K562 (cell line): ENCODE results near the gene CAMSAP2. TPM values are rescaled to one million over a fixed set of nuclear protein-coding genes. Genes with fewer than 3 reads are reported as not detected.

Source experiments
- ATAC-seq: fragments of 200-7000 bp; cut with Tn5 transposase; 3 replicates; pipeline ENCODE4 v1.9.1; 2020; ENCODE audit warnings: moderate library complexity
- BruUV-seq: library from RNA; stranded (reverse); fragments of 400-500 nt; replicated peaks from 2 replicates; lab custom pipeline; 2021; lab: Mats Ljungman, UMichigan
- CTCF ChIA-PET: fragments of 300-600 bp; formaldehyde crosslinking; extraction: SDS; loops from one replicate; lab custom pipeline; 2021; ENCODE audit warnings: low intra/inter-chr PET ratio; lab: Yijun Ruan, JAX
- POLR2A ChIA-PET: fragments of 300-600, 350-650 bp; sonication (Branson Sonifier 250); formaldehyde crosslinking; extraction: SDS; loops from one replicate; lab custom pipeline; 2021; ENCODE audit warnings: antibody characterized with exemption, inconsistent platforms; lab: Yijun Ruan, JAX
- DNase-seq, 4 experiments: peaks; one replicate each; pipeline versions ENCODE4 v3.0.0 to v3.0.0-alpha.2; 2011 to 2018; ENCODE audit warnings: low spot score in 3 of 4, mixed read lengths in 3 of 4; ENCODE audit errors: extremely low read depth in 1 of 4
- FAIRE-seq: peaks from 2 replicates; lab custom pipeline; 2011; peaks lifted over from hg19 to GRCh38; lab: Jason Lieb, UNC
- H2AFZ ChIP-seq: 2 replicates; pipeline ENCODE4 v1.6.0; 2011; ENCODE audit warnings: low read depth, low read length, control low read depth, inconsistent platforms
- H3K27ac ChIP-seq: fragments of 200-600 bp; 3 replicates; pipeline ENCODE4 v1.8.0; 2011; ENCODE audit warnings: low read depth, mild to moderate bottlenecking, control low read depth, inconsistent platforms, low read length, moderate library complexity, mixed read lengths; ENCODE audit errors: extremely low read depth
- H3K27me3 ChIP-seq, 2 experiments: fragments of 300-600 bp in 1 of 2; 2 replicates in 1 of 2; 3 replicates in 1 of 2; pipeline versions ENCODE4 v1.6.0 to v1.8.0; 2011; ENCODE audit warnings: inconsistent platforms in 2 of 2, low read length in 2 of 2, mild to moderate bottlenecking in 1 of 2, mixed read lengths in 1 of 2, moderate library complexity in 1 of 2; ENCODE audit not compliant: control insufficient read depth in 2 of 2, insufficient read depth in 2 of 2
- H3K36me3 ChIP-seq: fragments of 300-600 bp; 3 replicates; pipeline ENCODE4 v1.8.0; 2011; ENCODE audit warnings: mild to moderate bottlenecking, low read length, inconsistent platforms; ENCODE audit not compliant: control insufficient read depth, insufficient read depth
- H3K4me1 ChIP-seq, 2 experiments: fragments of 200-600 bp in 1 of 2; replicated peaks in 1 of 2; 2 replicates in 1 of 2; 3 replicates in 1 of 2; pipeline versions ENCODE4 v1.5.1 to v1.8.0; 2011; ENCODE audit warnings: inconsistent platforms in 2 of 2, low read length in 2 of 2, mild to moderate bottlenecking in 1 of 2, mixed read lengths in 1 of 2, moderate library complexity in 1 of 2; ENCODE audit not compliant: control insufficient read depth in 2 of 2, insufficient read depth in 2 of 2
- H3K4me2 ChIP-seq: 2 replicates; pipeline ENCODE4 v1.6.1; 2011; ENCODE audit warnings: low read length, control low read depth, inconsistent platforms, mixed read lengths; ENCODE audit not compliant: insufficient read depth
- H3K4me3 ChIP-seq: fragments of 200-600 bp; sonication (generic), shearing (Covaris generic); 2 replicates; pipeline ENCODE4 v1.5.1; 2016; ENCODE audit warnings: control low read depth, inconsistent platforms
- H3K79me2 ChIP-seq: fragments of 200-600 bp; 3 replicates; pipeline ENCODE4 v1.8.0; 2011; ENCODE audit warnings: low read length, inconsistent platforms; ENCODE audit not compliant: control insufficient read depth, insufficient read depth
- H3K9ac ChIP-seq, 2 experiments: 2 replicates each; pipeline versions ENCODE4 v1.6.0 to v1.6.1; 2011; ENCODE audit warnings: low read depth in 2 of 2, low read length in 2 of 2, control low read depth in 1 of 2, inconsistent platforms in 1 of 2, mild to moderate bottlenecking in 1 of 2, mixed read lengths in 1 of 2; ENCODE audit not compliant: insufficient read depth in 1 of 2
- H3K9me1 ChIP-seq: one replicate; pipeline ENCODE4 v1.6.0; 2011; ENCODE audit warnings: inconsistent platforms, mild to moderate bottlenecking, low read length, moderate library complexity; ENCODE audit not compliant: control insufficient read depth, insufficient read depth
- H3K9me3 ChIP-seq: replicated peaks from 2 replicates; pipeline ENCODE4 v1.5.1; 2011; ENCODE audit warnings: low read depth, low read length, inconsistent platforms; ENCODE audit not compliant: control insufficient read depth, insufficient read depth
- H4K20me1 ChIP-seq: replicated peaks from 2 replicates; pipeline ENCODE4 v1.6.1; 2011; ENCODE audit warnings: low read length, inconsistent platforms, mixed read lengths; ENCODE audit not compliant: control insufficient read depth, insufficient read depth
- ATF7 ChIP-seq: fragments of 450-650 bp; IDR thresholded peaks from 2 replicates; pipeline ENCODE4 v1.7.1; 2014; ENCODE audit warnings: mild to moderate bottlenecking, moderate library complexity
- BCOR ChIP-seq: fragments of 450-650 bp; IDR thresholded peaks from 2 replicates; pipeline ENCODE4 v1.6.1; 2016
- BMI1 ChIP-seq: fragments of 150-350 bp; IDR thresholded peaks from 2 replicates; pipeline ENCODE4 v1.6.1; 2014; ENCODE audit warnings: low read length
- DLX4 ChIP-seq: fragments of 250-450 bp; sonication (Bioruptor Pico); IDR thresholded peaks from 2 replicates; pipeline ENCODE4 v1.6.1; 2021; ENCODE audit warnings: mild to moderate bottlenecking
- DPF2 ChIP-seq: fragments of 450-650 bp; IDR thresholded peaks from 2 replicates; pipeline ENCODE4 v1.6.1; 2016
- HES1 ChIP-seq: fragments of 450-650 bp; IDR thresholded peaks from 2 replicates; pipeline ENCODE4 v1.6.1; 2016; ENCODE audit warnings: low read depth, mild to moderate bottlenecking, moderate library complexity
- NFIC ChIP-seq: fragments of 450-650 bp; IDR thresholded peaks from 2 replicates; pipeline ENCODE4 v1.6.1; 2017; ENCODE audit warnings: mild to moderate bottlenecking, inconsistent platforms
- RFX1 ChIP-seq: fragments of 450-650 bp; IDR thresholded peaks from 2 replicates; pipeline ENCODE4 v1.6.1; 2016; ENCODE audit warnings: mild to moderate bottlenecking, moderate library complexity
- ZNF121 ChIP-seq: sonication (generic); formaldehyde crosslinking; conservative IDR thresholded peaks from 2 replicates; pipeline ENCODE4 v1.8.0; 2022; ENCODE audit warnings: missing genetic modification reagents
- ZNF133 ChIP-seq: fragments of 250-450 bp; sonication (Bioruptor Pico); IDR thresholded peaks from 2 replicates; pipeline ENCODE4 v1.4.0; 2020; ENCODE audit warnings: mild to moderate bottlenecking
- ZNF274 ChIP-seq: IDR thresholded peaks from 2 replicates; pipeline ENCODE4 v1.6.1; 2011; ENCODE audit warnings: low read depth, mild to moderate bottlenecking, low read length, moderate library complexity, borderline replicate concordance
- ZNF507 ChIP-seq: conservative IDR thresholded peaks from 2 replicates; pipeline ENCODE4 v1.6.1; 2017; ENCODE audit warnings: missing genetic modification characterization, missing compliant biosample characterization
- ZNF655 ChIP-seq: fragments of 250-450 bp; sonication (Bioruptor Pico); IDR thresholded peaks from 2 replicates; pipeline ENCODE4 v1.5.0; 2021
- WGBS: fragments of 100-300 bp; shearing (Covaris generic); methylation state at CpG from one replicate; pipeline ENCODE4 v1.1.6; 2016; ENCODE audit warnings: low coverage, mixed read lengths; ENCODE audit not compliant: insufficient coverage; ENCODE audit errors: missing lambda C conversion rate; 5-methylcytosine and 5-hydroxymethylcytosine counted together
- in situ Hi-C: fragments of 300-500 bp; cut with MboI; formaldehyde crosslinking; loops from 4 replicates; pipeline ENCODE4 v1.15.0; 2018; ENCODE audit warnings: inconsistent platforms, mixed read lengths
- intact Hi-C: fragments of 100-400 bp; cut with micrococcal nuclease; formaldehyde crosslinking; loops from 2 replicates; pipeline ENCODE4 v1.14.2; 2022
- polyA plus RNA-seq, 8 experiments: library from polyadenylated mRNA; depleted of rRNA in 4 of 8; stranded (reverse) in 5 of 8; unstranded in 3 of 8; fragments of >200 nt; fragmentation: Nextera tagmentation in 2 of 8; fragmentation: Illumina TruSeq in 1 of 8; extraction: Ambion mirVana in 2 of 8; extraction: Trizol in 1 of 8; gene quantifications; 2 replicates each; pipeline versions ENCODE4 v1.2.1 to v1.2.3, GENCODE V29; 2011 to 2014; ENCODE audit warnings: inconsistent platforms in 1 of 8, missing spikeins in 1 of 8
- total RNA-seq, 7 experiments: library from RNA; depleted of rRNA in 6 of 7; stranded (reverse); fragments of >200 nt in 6 of 7; fragmentation: Illumina TruSeq in 2 of 7; extraction: Trizol in 2 of 7; gene quantifications; 2 replicates each; pipeline versions ENCODE4 v1.2.1 to v1.2.3, GENCODE V29; 2011 to 2021; ENCODE audit warnings: low replicate concordance in 1 of 7
- TF ChIP-seq, protein P1 (sequence below): fragments of 250-450 bp; sonication (Bioruptor Pico); IDR thresholded peaks from 2 replicates; pipeline ENCODE4 v1.5.0; 2021
- TF ChIP-seq, protein P2 (sequence below): fragments of 200-800 bp; sonication (Bioruptor generic); IDR thresholded peaks from 2 replicates; pipeline ENCODE4 v1.6.1; 2016; ENCODE audit warnings: missing genetic modification characterization, missing compliant biosample characterization

Gene CAMSAP2
- total and polyA plus RNA-seq, 9 of the 15 experiments (the other 6 are each of a cell fraction or from before 2014, with no cell fraction given): 1.4 to 7.5 (median 2.7) TPM

- TF ChIP-seq, protein P1, sequence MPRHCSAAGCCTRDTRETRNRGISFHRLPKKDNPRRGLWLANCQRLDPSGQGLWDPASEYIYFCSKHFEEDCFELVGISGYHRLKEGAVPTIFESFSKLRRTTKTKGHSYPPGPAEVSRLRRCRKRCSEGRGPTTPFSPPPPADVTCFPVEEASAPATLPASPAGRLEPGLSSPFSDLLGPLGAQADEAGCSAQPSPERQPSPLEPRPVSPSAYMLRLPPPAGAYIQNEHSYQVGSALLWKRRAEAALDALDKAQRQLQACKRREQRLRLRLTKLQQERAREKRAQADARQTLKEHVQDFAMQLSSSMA (CRISPR knock-in tag): no peak
- TF ChIP-seq NFIC (no peak), ZNF655 (CRISPR knock-in tag) (no peak)
Measured at GRCh38 chr1:200753650-200754198, 15.0 kb downstream of the CAMSAP2 start (continued).

GRCh38 chr1:200755456-200755855 lies 16.8 kb downstream of the CAMSAP2 start:
- BruUV-seq: no TSS peak
- in situ Hi-C loops: no loop called here
- FAIRE-seq (no peak), ATAC-seq (no peak), DNase-seq (no peak)
- intact Hi-C loops: no loop called here
- H3K9ac ChIP-seq: no peak overlapping the region
- no peaks in the 10 kb centered on the region for H3K36me3 ChIP-seq
- no peaks in the 10 kb centered on the region for H4K20me1 ChIP-seq
- no peaks in the 10 kb centered on the region for H3K4me1 ChIP-seq
- H3K9me1 ChIP-seq: no peaks in the 10 kb centered on the region
- CTCF ChIA-PET: no interaction called here
- no peaks in the 10 kb centered on the region for H3K9me3 ChIP-seq
- no peak overlapping the region for H3K4me2 ChIP-seq
- H3K79me2 ChIP-seq: no peaks in the 10 kb centered on the region
- no peak overlapping the region for H3K27ac ChIP-seq
- 73% methylated on average over 3 of the region's 3 CpGs for WGBS
- no peaks in the 10 kb centered on the region for H3K27me3 ChIP-seq
- POLR2A ChIA-PET: interaction anchor here (1.6 kb wide), 1 partner anchor 8 kb away, joined by 5 read pairs; no protein-coding TSS in a partner anchor
- H2AFZ ChIP-seq: no peak overlapping the region
- no peak overlapping the region for H3K4me3 ChIP-seq
- TF ChIP-seq ZNF274 (no peak), BMI1 (no peak), DPF2 (no peak), ATF7 (no peak), RFX1 (no peak), BCOR (no peak), ZNF121 (no peak), ZNF133 (CRISPR knock-in tag) (no peak), ZNF507 (tag) (no peak), DLX4 (no peak), HES1 (no peak)
- TF ChIP-seq, protein P2, sequence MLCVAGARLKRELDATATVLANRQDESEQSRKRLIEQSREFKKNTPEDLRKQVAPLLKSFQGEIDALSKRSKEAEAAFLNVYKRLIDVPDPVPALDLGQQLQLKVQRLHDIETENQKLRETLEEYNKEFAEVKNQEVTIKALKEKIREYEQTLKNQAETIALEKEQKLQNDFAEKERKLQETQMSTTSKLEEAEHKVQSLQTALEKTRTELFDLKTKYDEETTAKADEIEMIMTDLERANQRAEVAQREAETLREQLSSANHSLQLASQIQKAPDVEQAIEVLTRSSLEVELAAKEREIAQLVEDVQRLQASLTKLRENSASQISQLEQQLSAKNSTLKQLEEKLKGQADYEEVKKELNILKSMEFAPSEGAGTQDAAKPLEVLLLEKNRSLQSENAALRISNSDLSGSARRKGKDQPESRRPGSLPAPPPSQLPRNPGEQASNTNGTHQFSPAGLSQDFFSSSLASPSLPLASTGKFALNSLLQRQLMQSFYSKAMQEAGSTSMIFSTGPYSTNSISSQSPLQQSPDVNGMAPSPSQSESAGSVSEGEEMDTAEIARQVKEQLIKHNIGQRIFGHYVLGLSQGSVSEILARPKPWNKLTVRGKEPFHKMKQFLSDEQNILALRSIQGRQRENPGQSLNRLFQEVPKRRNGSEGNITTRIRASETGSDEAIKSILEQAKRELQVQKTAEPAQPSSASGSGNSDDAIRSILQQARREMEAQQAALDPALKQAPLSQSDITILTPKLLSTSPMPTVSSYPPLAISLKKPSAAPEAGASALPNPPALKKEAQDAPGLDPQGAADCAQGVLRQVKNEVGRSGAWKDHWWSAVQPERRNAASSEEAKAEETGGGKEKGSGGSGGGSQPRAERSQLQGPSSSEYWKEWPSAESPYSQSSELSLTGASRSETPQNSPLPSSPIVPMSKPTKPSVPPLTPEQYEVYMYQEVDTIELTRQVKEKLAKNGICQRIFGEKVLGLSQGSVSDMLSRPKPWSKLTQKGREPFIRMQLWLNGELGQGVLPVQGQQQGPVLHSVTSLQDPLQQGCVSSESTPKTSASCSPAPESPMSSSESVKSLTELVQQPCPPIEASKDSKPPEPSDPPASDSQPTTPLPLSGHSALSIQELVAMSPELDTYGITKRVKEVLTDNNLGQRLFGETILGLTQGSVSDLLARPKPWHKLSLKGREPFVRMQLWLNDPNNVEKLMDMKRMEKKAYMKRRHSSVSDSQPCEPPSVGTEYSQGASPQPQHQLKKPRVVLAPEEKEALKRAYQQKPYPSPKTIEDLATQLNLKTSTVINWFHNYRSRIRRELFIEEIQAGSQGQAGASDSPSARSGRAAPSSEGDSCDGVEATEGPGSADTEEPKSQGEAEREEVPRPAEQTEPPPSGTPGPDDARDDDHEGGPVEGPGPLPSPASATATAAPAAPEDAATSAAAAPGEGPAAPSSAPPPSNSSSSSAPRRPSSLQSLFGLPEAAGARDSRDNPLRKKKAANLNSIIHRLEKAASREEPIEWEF (CRISPR knock-in tag): no peak
